Pancreas (tissue), 10 donors: ENCODE measurements around the gene EIF3L. TPM values are rescaled to one million over a fixed set of nuclear protein-coding genes. Genes with fewer than 3 reads are reported as not detected.

Source experiments
- ATAC-seq, 4 donors: fragments of 200-7000 bp; cut with Tn5 transposase; one replicate each; pipeline versions ENCODE4 v1.8.0 to v1.9.1; 2020; ENCODE audit warnings: mild to moderate bottlenecking in 4 of 4, moderate library complexity in 4 of 4
- DNase-seq, 6 donors: peaks; one replicate each; pipeline ENCODE4 v3.0.0-alpha.2; 2020
- FAIRE-seq: peaks from 2 replicates; lab custom pipeline; 2012; peaks lifted over from hg19 to GRCh38; lab: Jason Lieb, UNC
- H3K27ac ChIP-seq, 4 donors: fragments of 200-600 bp; sonication (generic); 1 replicate in 3 of 4; 2 replicates in 1 of 4; pipeline versions ENCODE4 v1.5.0 to v1.8.0; 2020
- H3K27me3 ChIP-seq, 4 donors: fragments of 200-600 bp; one replicate each; pipeline ENCODE4 v1.8.0; 2021
- H3K36me3 ChIP-seq, 3 donors: fragments of 200-600 bp; sonication (generic) in 1 of 3; one replicate each; pipeline versions ENCODE4 v1.5.0 to v1.8.0; 2020 to 2021
- H3K4me1 ChIP-seq, 3 donors: fragments of 200-600 bp; one replicate each; pipeline ENCODE4 v1.8.0; 2021
- H3K4me3 ChIP-seq, 4 donors: fragments of 200-600 bp; sonication (generic) in 2 of 4; one replicate each; pipeline versions ENCODE4 v1.5.0 to v1.8.0; 2020 to 2021
- H3K9me3 ChIP-seq, 4 donors: fragments of 200-600 bp; one replicate each; pipeline ENCODE4 v1.8.0; 2021
- CTCF ChIP-seq, 4 donors: fragments of 200-600 bp; sonication (generic) in 3 of 4; IDR thresholded peaks; one replicate each; pipeline versions ENCODE4 v1.5.0 to v1.8.0; 2021; ENCODE audit warnings: antibody characterized with exemption in 4 of 4
- WGBS, 2 donors: extraction: QIAGEN DNeasy Blood & Tissue Kit; methylation state at CpG; one replicate each; pipeline ENCODE4 v1.1.7; 2013; 5-methylcytosine and 5-hydroxymethylcytosine counted together
- intact Hi-C, 3 donors: fragments of 100-400 bp; cut with DNase I; formaldehyde crosslinking; loops; one replicate each; pipeline versions ENCODE4 v1.11.1 to v1.14.2; 2022
- polyA plus RNA-seq, 2 donors: library from polyadenylated mRNA; stranded (reverse); fragments of 200-250 nt; gene quantifications; one replicate each; pipeline ENCODE4 v1.2.3, GENCODE V29; 2013
- total RNA-seq, 6 donors: library from RNA; stranded (reverse); fragmentation: NEBNext Ultra II Directional in 4 of 6; extraction: Animal tissue kit (Norgen Biotek cat#: 25700) in 4 of 6; gene quantifications; one replicate each; pipeline versions ENCODE4 v1.2.1 to v1.2.4, GENCODE V29; 2021 to 2023
- donor health status: healthy with polysubstance abuse.
- donor health status: DM: no; HTN: no; CAD: no; lungs with moderate emphysema.
- donor health status: DM: no; HTN: no; CAD: no.
- donor health status: control.
- donor health status: control.
- donor health status: Bipolar disorder and iron deficiency.
- donor health status: DM: yes; HTN: yes; CAD: no.
- donor health status: DM: no; HTN: no; CAD: no.
- donor health status: DM: no; HTN: no; CAD: no.
- donor health status: DM: yes; HTN: yes; CAD: no.

EIF3L gene
- total and polyA plus RNA-seq, 8 donors = 162 to 412 (median 338) TPM

GRCh38 chr22:37907036-37907954, 58.1 kb downstream of the EIF3L start:
- H3K4me1 ChIP-seq = no peaks in the 10 kb centered on the region
- peak in 3 of 4 donors; percentile 7 to 26 (median 21) for ATAC-seq
- no peak for FAIRE-seq

DNA sequence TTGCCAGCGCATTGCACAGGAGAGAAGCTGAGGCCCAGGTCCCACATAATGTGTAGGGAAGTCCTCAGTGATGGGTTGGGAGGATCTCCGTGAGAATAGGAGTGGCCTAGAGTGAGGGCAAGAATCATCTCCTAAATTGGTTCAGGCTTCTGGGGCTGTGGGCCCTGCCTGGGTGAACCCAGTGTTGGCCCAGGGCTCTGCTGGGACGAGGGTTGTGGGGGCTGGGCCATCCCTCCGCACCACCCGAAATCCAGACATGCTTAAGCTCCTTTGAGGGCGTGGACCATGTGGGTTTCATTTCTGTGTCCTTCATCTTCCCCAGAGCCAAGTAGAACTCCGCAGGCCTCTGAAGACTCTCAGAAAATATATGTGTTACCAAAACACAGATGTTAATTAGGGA, 60.5 kb downstream of the EIF3L start:
- intact Hi-C loops = no loop called here
- no peak overlapping the region for H3K27ac ChIP-seq
- ATAC-seq = no peak
- 90 to 97% methylated on average over 7 of the region's 7 CpGs for WGBS, 2 donors
- no peak for TF ChIP-seq CTCF (IDR thresholded peaks at IDR 0.05)
- H3K36me3 ChIP-seq = peaks cover 0 to 8% (median 0%) of the 10 kb centered on the region in 3 donors
- no peak overlapping the region for H3K4me3 ChIP-seq
- H3K4me1 ChIP-seq = no peaks in the 10 kb centered on the region
- FAIRE-seq = no peak
- no peak for DNase-seq
- H3K9me3 ChIP-seq = no peaks in the 10 kb centered on the region
- H3K27me3 ChIP-seq = no peaks in the 10 kb centered on the region

More at GRCh38 chr22:37907036-37907954, 58.1 kb downstream of the EIF3L start:
- no peaks in the 10 kb centered on the region for H3K27me3 ChIP-seq
- H3K9me3 ChIP-seq = no peaks in the 10 kb centered on the region
- 18% methylated on average over 19 of the region's 19 CpGs for whole genome bisulfite sequencing, 2 donors
- peak in 1 of 6 donors; percentile 59 for DNase-seq
- no peak for TF ChIP-seq CTCF (IDR thresholded peaks at IDR 0.05)
- peak overlapping the region; percentile 36 to 73 (median 65) for H3K4me3 ChIP-seq
- peak overlapping the region; percentile 1 to 58 (median 40) for H3K27ac ChIP-seq
- H3K36me3 ChIP-seq = no peaks in the 10 kb centered on the region
- intact Hi-C loops = no loop called here

GRCh38 chr22:37910890-37911672, 61.9 kb downstream of the EIF3L start:
- Histone ChIP-seq H3K9me3 (no peaks in the 10 kb centered on the region), H3K27ac (no peak overlapping the region), H3K4me1 (no peaks in the 10 kb centered on the region), H3K36me3 (peaks cover 0 to 10% (median 0%) of the 10 kb centered on the region in 3 donors), H3K27me3 (no peaks in the 10 kb centered on the region), H3K4me3 (no peak overlapping the region)
- intact Hi-C loops = no loop called here
- TF ChIP-seq CTCF (IDR thresholded peaks at IDR 0.05) = no peak
- ATAC-seq (no peak), FAIRE-seq (no peak), DNase-seq (no peak)
- WGBS, 2 donors = 74 to 81% methylated on average over 15 of the region's 15 CpGs

DNA sequence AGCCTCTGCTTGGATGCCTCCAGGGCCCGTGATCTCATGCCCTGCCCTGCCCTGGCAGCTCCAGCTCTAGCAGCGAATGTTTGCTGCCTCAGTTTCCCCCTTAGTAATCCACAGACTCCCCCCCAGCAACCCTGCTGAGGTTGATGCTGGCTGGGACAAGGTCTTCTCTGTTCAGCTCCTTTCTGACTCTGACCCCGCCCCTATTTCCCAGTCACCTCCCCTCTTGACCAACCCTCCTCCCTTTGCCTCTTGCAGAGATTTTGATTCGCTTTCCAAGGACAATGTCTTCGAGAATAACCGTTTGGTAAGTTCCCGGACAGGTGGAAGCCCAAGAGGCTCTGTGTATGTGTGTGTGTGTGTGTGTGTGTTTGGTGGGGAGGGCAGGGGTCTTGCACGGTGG, 62.5 kb downstream of the EIF3L start:
- intact Hi-C loops = no loop called here

More for the DNA sequence above, 62.5 kb downstream of the EIF3L start:
- WGBS, 2 donors = 48 to 55% methylated on average over 8 of the region's 8 CpGs
- Histone ChIP-seq H3K4me1 (no peaks in the 10 kb centered on the region), H3K9me3 (no peaks in the 10 kb centered on the region), H3K27me3 (no peaks in the 10 kb centered on the region), H3K27ac (no peak overlapping the region), H3K36me3 (peaks cover 0 to 16% (median 0%) of the 10 kb centered on the region in 3 donors), H3K4me3 (no peak overlapping the region)
- peak in 1 of 4 donors; percentile 21 for ATAC-seq
- no peak for TF ChIP-seq CTCF (IDR thresholded peaks at IDR 0.05)
- FAIRE-seq = no peak
- no peak for DNase-seq
